Measurements from ENCODE around the gene CCDC167. TPM values are rescaled to one million over a fixed set of nuclear protein-coding genes. Genes with fewer than 3 reads are reported as not detected.

The CCDC167 gene
- total and polyA plus RNA-seq, 2 donors (not counting 1 experiment from before 2014, with no cell fraction given), result 8.3 to 35.7 TPM

- peak; percentile 67 for TF ChIP-seq EZH2 (IDR thresholded peaks at IDR 0.05; ENCODE audit: low read length, missing control alignments)
- TF ChIP-seq CTCF (conservative IDR thresholded peaks at IDR 0.05 in 1 of 2, IDR thresholded peaks at IDR 0.05 in 1 of 2; ENCODE audit: low read depth in 1 of 2, low read length in 2 of 2), result no peak
- H3K4me1 ChIP-seq (ENCODE audit: control insufficient read depth, extremely low read depth, insufficient read depth, low read length), result peaks cover 3% of the 10 kb centered on the region
- no peaks in the 10 kb centered on the region for H3K9me3 ChIP-seq (ENCODE audit: control insufficient read depth, insufficient read depth, low read depth, low read length)
- no peaks in the 10 kb centered on the region for H4K20me1 ChIP-seq (ENCODE audit: control insufficient read depth, extremely low read depth, insufficient read depth, low read length)
- H3K4me3 ChIP-seq (replicated peaks in 1 of 4; ENCODE audit: control extremely low read depth in 1 of 4, insufficient read depth in 1 of 4, low read depth in 3 of 4, low read length in 4 of 4), result no peak overlapping the region
- no peak overlapping the region for H3K4me2 ChIP-seq (ENCODE audit: extremely low read depth, insufficient read depth, low read length)
- no peak for DNase-seq (ENCODE audit: low read depth in 2 of 2)
- peaks cover 34% of the 10 kb centered on the region for H3K27me3 ChIP-seq (ENCODE audit: control insufficient read depth, insufficient read depth, low read length)
- no peaks in the 10 kb centered on the region for H3K79me2 ChIP-seq (ENCODE audit: control insufficient read depth, insufficient read depth, low read length)
- H3K27ac ChIP-seq (ENCODE audit: insufficient read depth, low read length), result no peak overlapping the region
- H3K9ac ChIP-seq (ENCODE audit: insufficient read depth, low read length), result no peak overlapping the region
- no peaks in the 10 kb centered on the region for H3K36me3 ChIP-seq (ENCODE audit: control insufficient read depth, insufficient read depth, low read length)
- no peak overlapping the region for H2AFZ ChIP-seq (ENCODE audit: low read length)
Observed at GRCh38 chr6:37512400-37513011, 12.8 kb upstream of the CCDC167 start.

GRCh38 chr6:37511910-37512399, 12.3 kb upstream of the CCDC167 start:
- Histone ChIP-seq H2AFZ (ENCODE audit: low read length) (no peak overlapping the region), H3K4me2 (ENCODE audit: extremely low read depth, insufficient read depth, low read length) (no peak overlapping the region), H3K9ac (ENCODE audit: insufficient read depth, low read length) (no peak overlapping the region), H3K79me2 (ENCODE audit: control insufficient read depth, insufficient read depth, low read length) (no peaks in the 10 kb centered on the region), H3K36me3 (ENCODE audit: control insufficient read depth, insufficient read depth, low read length) (no peaks in the 10 kb centered on the region), H3K27me3 (ENCODE audit: control insufficient read depth, insufficient read depth, low read length) (peaks cover 33% of the 10 kb centered on the region), H3K4me1 (ENCODE audit: control insufficient read depth, extremely low read depth, insufficient read depth, low read length) (peaks cover 3% of the 10 kb centered on the region), H4K20me1 (ENCODE audit: control insufficient read depth, extremely low read depth, insufficient read depth, low read length) (no peaks in the 10 kb centered on the region), H3K27ac (ENCODE audit: insufficient read depth, low read length) (no peak overlapping the region), H3K4me3 (replicated peaks in 1 of 4; ENCODE audit: control extremely low read depth in 1 of 4, insufficient read depth in 1 of 4, low read depth in 3 of 4, low read length in 4 of 4) (no peak overlapping the region), H3K9me3 (ENCODE audit: control insufficient read depth, insufficient read depth, low read depth, low read length) (no peaks in the 10 kb centered on the region)
- no peak for TF ChIP-seq CTCF (conservative IDR thresholded peaks at IDR 0.05 in 1 of 2, IDR thresholded peaks at IDR 0.05 in 1 of 2; ENCODE audit: low read depth in 1 of 2, low read length in 2 of 2)
- TF ChIP-seq EZH2 (IDR thresholded peaks at IDR 0.05; ENCODE audit: low read length, missing control alignments), result no peak
- DNase-seq (ENCODE audit: low read depth in 2 of 2), result no peak

GRCh38 chr6:37511201-37511600, 11.5 kb upstream of the CCDC167 start:
- H3K4me1 ChIP-seq (ENCODE audit: control insufficient read depth, extremely low read depth, insufficient read depth, low read length), result peaks cover 3% of the 10 kb centered on the region
- no peak for DNase-seq (ENCODE audit: low read depth in 2 of 2)
- no peaks in the 10 kb centered on the region for H3K79me2 ChIP-seq (ENCODE audit: control insufficient read depth, insufficient read depth, low read length)
- no peak overlapping the region for H3K4me3 ChIP-seq (replicated peaks in 1 of 4; ENCODE audit: control extremely low read depth in 1 of 4, insufficient read depth in 1 of 4, low read depth in 3 of 4, low read length in 4 of 4)
- no peak overlapping the region for H3K27ac ChIP-seq (ENCODE audit: insufficient read depth, low read length)
- H4K20me1 ChIP-seq (ENCODE audit: control insufficient read depth, extremely low read depth, insufficient read depth, low read length), result no peaks in the 10 kb centered on the region
- H3K9ac ChIP-seq (ENCODE audit: insufficient read depth, low read length), result no peak overlapping the region
- TF ChIP-seq CTCF (conservative IDR thresholded peaks at IDR 0.05 in 1 of 2, IDR thresholded peaks at IDR 0.05 in 1 of 2; ENCODE audit: low read depth in 1 of 2, low read length in 2 of 2) (no peak), EZH2 (IDR thresholded peaks at IDR 0.05; ENCODE audit: low read length, missing control alignments) (no peak)
- no peaks in the 10 kb centered on the region for H3K9me3 ChIP-seq (ENCODE audit: control insufficient read depth, insufficient read depth, low read depth, low read length)
- no peak overlapping the region for H2AFZ ChIP-seq (ENCODE audit: low read length)
- H3K27me3 ChIP-seq (ENCODE audit: control insufficient read depth, insufficient read depth, low read length), result peaks cover 33% of the 10 kb centered on the region
- no peak overlapping the region for H3K4me2 ChIP-seq (ENCODE audit: extremely low read depth, insufficient read depth, low read length)
- no peaks in the 10 kb centered on the region for H3K36me3 ChIP-seq (ENCODE audit: control insufficient read depth, insufficient read depth, low read length)

Data from fibroblast of lung (primary cell).